ENCODE measurements around the gene IER3IP1. TPM values are rescaled to one million over a fixed set of nuclear protein-coding genes. Genes with fewer than 3 reads are reported as not detected.

The IER3IP1 gene
- total RNA-seq, 5 donors from 2014 or later (not counting 1 experiment from before 2014, with no cell fraction given) = 3.5 to 8.6 (median 7.3) TPM

Other genes with a start within 250 kb of the IER3IP1 start
- gene ELOA2, start 140.7 kb downstream of the IER3IP1 start, total RNA-seq = not detected
- gene HDHD2, start 25.9 kb downstream of the IER3IP1 start, total RNA-seq = 10 to 100 TPM; 32.9 to 39.3 (median 34.3) TPM
- gene SKOR2, start 75.3 kb upstream of the IER3IP1 start, total RNA-seq = not detected